ENCODE results near the gene TGFBR3L. TPM values are rescaled to one million over a fixed set of nuclear protein-coding genes. Genes with fewer than 3 reads are reported as not detected.

The TGFBR3L gene
- total and polyA plus RNA-seq, 10 of the 15 experiments (the other 5 are each of a cell fraction or from before 2014, with no cell fraction given), result 0.20 to 0.23 TPM; not detected in 8

DNA sequence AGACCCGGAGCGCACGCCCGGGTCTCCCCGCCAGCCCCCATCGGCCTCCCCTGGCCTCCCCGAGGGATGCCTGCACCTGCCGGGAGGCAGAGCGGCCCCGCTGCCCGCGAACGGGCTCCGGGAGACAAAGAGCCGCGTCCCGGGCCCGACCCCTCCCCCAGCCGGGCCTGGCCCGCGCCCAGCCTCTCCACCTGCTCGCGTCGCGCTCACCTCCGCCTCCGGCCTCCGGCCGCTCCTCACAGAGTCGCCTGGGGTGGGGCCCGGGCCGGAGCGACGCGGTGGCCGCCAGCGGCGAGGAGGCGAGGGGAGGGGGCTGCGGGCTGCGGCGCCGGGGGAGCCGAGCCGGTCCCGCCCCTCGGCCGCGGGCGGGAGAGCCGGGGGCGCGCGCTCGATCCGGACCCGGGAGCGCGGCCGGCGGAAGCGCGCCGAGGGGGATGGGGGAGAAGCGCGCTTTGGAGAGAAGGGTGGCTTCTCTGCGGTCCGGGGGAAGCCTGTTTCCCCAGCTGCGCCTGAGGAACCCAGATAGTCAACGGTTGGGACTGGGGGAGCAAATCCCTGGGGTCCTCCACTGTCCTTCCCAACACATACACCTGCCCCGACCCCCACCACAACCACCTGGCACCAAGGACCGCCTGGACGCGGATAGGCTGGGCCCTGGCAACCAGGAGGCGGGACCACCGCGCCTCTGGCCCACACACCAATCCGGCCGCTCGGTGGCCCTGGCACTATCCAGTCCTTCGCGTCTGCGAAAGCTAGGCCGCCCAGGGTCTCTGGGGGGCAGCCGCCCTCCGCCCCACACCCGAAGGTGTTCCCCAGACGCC is 40.3 kb upstream of the TGFBR3L start, which contains the start of gene PRR36:
PRR36 (minus strand) TSS at position 315 of the 821 bp plus-strand sequence. CDS start 701 bp downstream, outside the sequence.
- no peak within 1 kb of the TSS for H2AFZ ChIP-seq (ENCODE audit: control insufficient read depth, low read depth, low read length)
- intact Hi-C loops (cut with micrococcal nuclease; ENCODE audit: unreplicated experiment) (no loop called here), in situ Hi-C loops (cut with MboI) (no loop called here)
- BruUV-seq (replicated peaks), result no TSS peak
- TF ChIP-seq SUZ12 (IDR thresholded peaks at IDR 0.05; ENCODE audit: unreplicated experiment) (peak; percentile 51), TCF12 (IDR thresholded peaks at IDR 0.05; ENCODE audit: low read depth, low read length) (no peak), NFYB (IDR thresholded peaks at IDR 0.05; ENCODE audit: insufficient read depth, low read depth, low read length) (peak; percentile 50; the same call in 1 of the 2 replicates)
- no peak for FAIRE-seq
- DNase-seq (ENCODE audit: low read depth, low spot score), result no peak
- peaks cover 8% of the 10 kb centered on the region; the same call in 1 of the 2 replicates for H3K4me1 ChIP-seq (ENCODE audit: control insufficient read depth, insufficient read depth, low read length)
- no peak for ATAC-seq
- H4K20me1 ChIP-seq (ENCODE audit: control insufficient read depth, insufficient read depth), result no peaks in the 10 kb centered on the region
- no peaks in the 10 kb centered on the region for H3K9me3 ChIP-seq (replicated peaks; ENCODE audit: control insufficient read depth, insufficient read depth, low read length)
- no peak within 1 kb of the TSS for H3K9ac ChIP-seq (ENCODE audit: control insufficient read depth, insufficient read depth, low read length)
- WGBS (ENCODE audit: insufficient coverage, insufficient replicate concordance, low lambda C conversion rate, missing lambda C conversion rate), result 15% methylated on average over 47 of the region's 88 CpGs
- no peak within 1 kb of the TSS for H3K4me2 ChIP-seq (ENCODE audit: control insufficient read depth, insufficient read depth)
- no peaks in the 10 kb centered on the region for H3K36me3 ChIP-seq (ENCODE audit: control insufficient read depth in 2 of 2, insufficient read depth in 2 of 2, low read length in 1 of 2)
- H3K27ac ChIP-seq (ENCODE audit: control insufficient read depth, insufficient read depth), result no peak within 1 kb of the TSS
- ChIA-PET RAD21 (ENCODE audit: unreplicated experiment) (no interaction called here), POLR2A (no interaction called here), CTCF (no interaction called here), SMC1A (ENCODE audit: uncharacterized antibody, unreplicated experiment) (no interaction called here)
- no peaks in the 10 kb centered on the region for H3K79me2 ChIP-seq (ENCODE audit: control insufficient read depth, insufficient read depth, low read length)
- H3K4me3 ChIP-seq, result no peak within 1 kb of the TSS
- H3K27me3 ChIP-seq (replicated peaks in 1 of 2; ENCODE audit: control insufficient read depth in 2 of 2, insufficient read depth in 2 of 2, low read length in 1 of 2), result peaks cover 2 to 3% of the 10 kb centered on the region in 2 experiments; a peak in 2 of 4 replicates

GRCh38 chr19:7874897-7875273 is 39.7 kb upstream of the TGFBR3L start:
- Histone ChIP-seq H3K27me3 (replicated peaks in 1 of 2; ENCODE audit: control insufficient read depth in 2 of 2, insufficient read depth in 2 of 2, low read length in 1 of 2) (peaks cover 2 to 3% of the 10 kb centered on the region in 2 experiments; a peak in 2 of 4 replicates), H3K4me1 (ENCODE audit: control insufficient read depth, insufficient read depth, low read length) (peaks cover 8% of the 10 kb centered on the region; the same call in 1 of the 2 replicates), H3K4me3 (no peak overlapping the region), H3K9ac (ENCODE audit: control insufficient read depth, insufficient read depth, low read length) (no peak overlapping the region), H3K79me2 (ENCODE audit: control insufficient read depth, insufficient read depth, low read length) (no peaks in the 10 kb centered on the region), H3K36me3 (ENCODE audit: control insufficient read depth in 2 of 2, insufficient read depth in 2 of 2, low read length in 1 of 2) (no peaks in the 10 kb centered on the region), H2AFZ (ENCODE audit: control insufficient read depth, low read depth, low read length) (no peak overlapping the region), H3K4me2 (ENCODE audit: control insufficient read depth, insufficient read depth) (no peak overlapping the region), H3K27ac (ENCODE audit: control insufficient read depth, insufficient read depth) (no peak overlapping the region), H3K9me3 (replicated peaks; ENCODE audit: control insufficient read depth, insufficient read depth, low read length) (no peaks in the 10 kb centered on the region), H4K20me1 (ENCODE audit: control insufficient read depth, insufficient read depth) (no peaks in the 10 kb centered on the region)
- CTCF ChIA-PET, result no interaction called here
- RAD21 ChIA-PET (ENCODE audit: unreplicated experiment), result no interaction called here
- WGBS (ENCODE audit: insufficient coverage, insufficient replicate concordance, low lambda C conversion rate, missing lambda C conversion rate), result 48% methylated on average over 12 of the region's 12 CpGs
- BruUV-seq (replicated peaks), result no TSS peak
- ATAC-seq (no peak), DNase-seq (ENCODE audit: low read depth, low spot score) (no peak), FAIRE-seq (no peak)
- POLR2A ChIA-PET, result no interaction called here
- in situ Hi-C loops (cut with MboI) (no loop called here), intact Hi-C loops (cut with micrococcal nuclease; ENCODE audit: unreplicated experiment) (no loop called here)
- SMC1A ChIA-PET (ENCODE audit: uncharacterized antibody, unreplicated experiment), result no interaction called here
- no peak for TF ChIP-seq POLR2AphosphoS2 (IDR thresholded peaks at IDR 0.05; ENCODE audit: low read depth, low read length)
- no peak for TF ChIP-seq NRF1 (conservative IDR thresholded peaks at IDR 0.05; ENCODE audit: low read depth, low read length)
- no peak for TF ChIP-seq KAT2A (conservative IDR thresholded peaks at IDR 0.05; ENCODE audit: control insufficient read depth, low read depth, low read length)
- no peak for TF ChIP-seq KDM1A (IDR thresholded peaks at IDR 0.05; ENCODE audit: borderline replicate concordance)
- TF ChIP-seq CREB1 (IDR thresholded peaks at IDR 0.05; ENCODE audit: low read depth), result no peak
- no peak for TF ChIP-seq WRNIP1 (IDR thresholded peaks at IDR 0.05; ENCODE audit: borderline replicate concordance, low read depth, low read length)

Data from GM12878 (cell line).